Fibroblast of skin of right quadriceps (primary cell): ENCODE data around the gene DCC.
A peak's percentile ranks its signal among the peaks of the same experiment; 100 is the strongest.

Experiments used
- DNase-seq: peaks from one replicate; pipeline ENCODE4 v3.0.0-alpha.2; 2013

The DCC gene

DNA sequence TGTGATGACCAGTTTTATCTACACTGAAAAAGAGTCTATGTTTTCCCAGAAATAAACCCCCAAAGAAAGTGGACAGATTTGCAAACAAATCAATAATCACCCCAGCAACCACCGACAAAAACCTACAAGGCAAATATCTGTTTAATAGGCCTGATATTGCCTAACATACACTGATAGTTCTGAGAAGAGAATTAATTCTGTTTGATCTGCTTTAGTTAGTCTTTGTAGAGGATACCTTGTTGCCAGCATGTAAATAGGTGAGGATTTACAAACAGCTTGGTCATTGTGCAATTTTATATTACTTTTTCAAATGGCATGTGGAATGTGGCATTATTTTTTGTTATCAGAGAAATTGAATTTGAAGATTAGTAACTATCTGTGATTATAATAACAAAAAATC is 86.5 kb downstream of the DCC start:
- DNase-seq, result no peak

DNA sequence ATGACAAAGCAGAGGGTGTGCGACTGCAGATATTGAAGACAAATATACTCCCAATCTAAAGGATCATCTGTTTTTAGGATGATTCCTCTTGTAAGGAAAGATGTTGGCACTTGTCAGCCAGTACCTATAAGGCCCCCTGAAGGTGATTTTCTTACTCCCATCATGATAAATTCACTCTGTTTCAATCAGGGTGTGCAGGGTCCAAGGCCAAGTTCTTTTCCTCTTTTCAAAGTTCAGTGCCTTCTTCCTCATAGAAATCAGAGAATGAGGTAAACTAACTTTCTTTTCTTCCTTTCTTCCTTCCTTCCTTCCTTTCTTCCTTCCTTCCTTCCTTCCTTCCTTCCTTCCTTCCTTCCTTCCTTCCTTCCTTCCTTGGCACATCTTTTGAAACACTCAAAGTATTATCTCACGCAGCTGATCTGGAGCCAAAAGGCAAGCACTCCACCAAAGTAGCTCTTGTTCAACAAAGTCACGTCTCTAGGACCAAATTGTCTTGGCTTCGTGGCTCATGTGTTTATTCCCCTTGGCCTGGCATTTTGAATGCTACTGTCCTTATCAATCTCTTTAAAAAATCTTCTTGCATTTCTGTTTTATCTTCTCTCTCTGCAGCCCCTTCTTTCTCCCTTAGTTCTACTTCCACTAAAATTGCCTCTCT is 87.7 kb downstream of the DCC start:
- DNase-seq, result no peak

DNA sequence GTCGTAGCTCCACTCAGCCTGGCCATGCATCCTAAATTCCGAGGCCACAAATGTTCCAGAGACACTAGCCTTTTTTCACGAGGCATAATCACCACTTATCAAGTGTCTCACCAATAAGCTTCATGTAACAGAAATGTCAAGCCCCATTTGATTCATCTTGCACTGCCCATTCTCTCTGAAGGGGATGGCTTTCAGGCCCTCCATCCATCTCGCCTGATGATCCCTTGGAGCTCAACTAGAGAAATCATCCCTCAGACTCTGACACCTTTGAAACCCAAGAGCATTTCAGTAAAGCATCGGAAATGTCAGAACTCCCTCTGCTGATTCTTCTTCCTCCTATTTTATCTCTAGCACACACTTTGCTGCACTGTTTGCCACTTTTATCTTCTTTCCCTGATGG is 91.7 kb downstream of the DCC start:
- no peak for DNase-seq

DNA sequence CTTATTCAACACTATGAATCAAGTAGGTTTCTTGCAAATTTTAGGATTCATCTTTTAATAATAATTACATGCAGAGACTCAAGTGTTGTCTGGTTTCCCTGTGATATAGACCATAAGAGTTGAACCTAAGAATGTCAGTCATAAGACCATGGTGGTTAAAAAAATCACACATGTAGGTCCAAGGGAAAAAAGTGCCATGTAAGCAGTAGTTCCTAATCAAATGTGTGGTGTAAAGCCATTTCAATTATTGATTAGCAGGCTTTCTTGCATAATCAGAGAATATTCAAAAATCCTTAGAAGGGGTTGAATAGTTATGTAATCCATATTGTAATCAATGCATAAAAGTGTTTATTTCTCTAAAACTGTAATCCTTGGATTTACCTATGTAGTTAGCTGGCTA is 93.8 kb downstream of the DCC start:
- DNase-seq, result no peak

DNA sequence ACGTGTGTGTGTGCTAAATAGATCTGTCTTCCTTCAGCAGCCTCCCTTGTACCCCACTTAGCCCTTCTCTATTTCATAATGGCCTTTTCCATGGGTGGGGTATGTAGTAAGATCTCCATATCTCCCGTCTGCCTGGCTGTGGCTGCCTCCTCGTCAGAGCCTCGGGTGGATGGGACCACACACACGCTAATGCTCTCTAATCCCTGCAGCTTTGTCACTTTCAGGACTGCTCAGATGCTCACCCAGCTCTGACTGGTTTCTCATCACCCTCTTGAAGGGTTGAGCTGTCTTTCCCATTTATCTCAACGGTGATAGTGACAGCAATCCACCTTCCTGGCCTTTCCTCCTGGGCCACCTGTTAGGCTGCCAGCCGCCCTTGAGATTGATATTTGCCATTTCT is 95.3 kb downstream of the DCC start:
- no peak for DNase-seq

DNA sequence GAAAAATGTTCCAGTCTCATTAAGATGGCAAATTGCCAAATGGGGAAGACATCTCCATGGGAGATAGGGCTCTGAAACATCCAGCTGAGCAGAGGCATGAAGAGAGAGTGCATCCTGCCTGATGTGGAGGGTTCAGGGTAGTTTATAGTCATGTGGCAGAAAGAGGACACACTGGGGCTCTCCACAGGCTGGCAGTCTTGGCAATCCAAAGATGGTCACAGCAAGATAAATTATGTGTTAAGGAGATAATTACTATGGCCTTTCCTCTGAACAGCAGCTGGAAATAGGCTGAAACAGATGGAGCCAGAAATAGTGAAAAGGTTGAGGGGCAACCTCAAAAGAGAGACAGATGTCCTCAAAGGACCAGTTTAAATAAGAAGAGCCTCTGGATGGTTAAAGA is 97.2 kb downstream of the DCC start:
- DNase-seq, result no peak

DNA sequence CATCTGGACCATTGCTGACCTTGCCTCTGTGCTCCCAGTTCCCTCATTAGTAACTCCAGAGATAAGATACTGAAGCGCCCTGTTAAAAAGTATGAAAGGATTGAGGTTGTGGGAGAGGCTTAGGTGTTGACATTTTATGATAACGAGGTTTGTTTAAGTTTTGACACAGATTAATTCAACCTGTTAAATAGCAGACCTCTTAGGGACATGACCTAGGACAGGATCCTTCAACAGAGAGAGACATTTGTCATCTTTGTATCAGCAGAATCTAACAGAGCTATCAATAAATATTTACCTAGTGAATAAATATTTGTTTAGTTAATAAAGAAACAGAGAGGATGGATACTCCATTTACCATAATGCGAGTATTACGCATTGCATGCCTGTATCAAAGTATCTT is 99.5 kb downstream of the DCC start:
- DNase-seq, result no peak

DNA sequence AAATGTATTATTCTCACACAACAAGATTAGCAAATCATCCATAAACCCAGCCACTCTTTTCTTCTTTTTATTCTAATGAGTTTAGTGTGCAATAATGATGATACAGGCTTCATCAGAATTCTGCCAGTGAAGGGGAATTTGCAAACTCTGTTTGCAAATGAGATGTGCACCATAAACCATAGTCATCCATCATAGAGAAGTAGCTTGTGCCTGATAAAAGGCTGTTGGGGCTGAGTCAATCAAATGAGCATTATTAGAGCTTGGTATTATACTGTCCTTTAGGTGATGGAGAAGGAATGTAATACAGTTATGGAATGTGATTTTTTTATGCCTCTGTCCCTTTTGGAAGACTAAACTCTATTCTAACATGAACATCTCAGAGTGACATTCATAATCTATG is 101.8 kb downstream of the DCC start:
- no peak for DNase-seq

DNA sequence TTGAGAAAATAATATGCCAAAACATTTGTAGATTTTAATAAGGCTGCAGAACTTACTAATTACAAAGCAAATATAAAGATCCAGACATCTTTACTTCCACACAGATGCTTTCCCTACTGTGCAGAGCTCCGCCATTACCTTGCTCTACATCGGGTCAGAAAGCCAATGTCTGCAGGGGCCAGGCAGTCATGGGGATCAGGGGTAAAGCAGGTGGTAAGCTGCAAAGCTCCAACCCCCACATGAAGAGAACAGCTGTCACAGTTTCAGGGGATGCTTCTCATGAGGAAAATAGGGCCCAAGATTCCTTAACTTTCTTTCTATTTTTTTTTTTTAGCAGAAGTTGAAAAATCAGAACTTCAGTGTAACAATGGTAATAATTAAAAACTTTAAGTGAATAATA is 102.7 kb downstream of the DCC start:
- no peak for DNase-seq

DNA sequence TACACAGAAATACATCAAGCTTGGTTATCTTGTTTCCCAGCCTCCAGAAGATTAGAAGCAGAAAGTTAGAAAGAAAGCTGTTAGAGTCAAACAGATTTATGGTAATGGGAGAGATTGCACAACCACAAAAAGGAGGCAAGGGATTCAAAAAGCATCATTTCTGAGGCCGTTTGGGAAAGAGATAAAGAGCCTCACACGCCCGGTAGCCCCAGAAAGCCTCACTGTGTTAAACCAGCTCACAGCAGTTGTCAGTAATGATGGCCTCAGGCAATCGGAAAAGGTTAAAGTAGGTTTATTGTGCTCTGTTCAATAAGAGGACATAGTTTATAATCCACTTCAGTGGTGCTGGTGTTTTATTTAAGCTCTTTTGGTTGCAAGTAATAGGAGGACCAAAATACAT is 111.3 kb downstream of the DCC start:
- no peak for DNase-seq

DNA sequence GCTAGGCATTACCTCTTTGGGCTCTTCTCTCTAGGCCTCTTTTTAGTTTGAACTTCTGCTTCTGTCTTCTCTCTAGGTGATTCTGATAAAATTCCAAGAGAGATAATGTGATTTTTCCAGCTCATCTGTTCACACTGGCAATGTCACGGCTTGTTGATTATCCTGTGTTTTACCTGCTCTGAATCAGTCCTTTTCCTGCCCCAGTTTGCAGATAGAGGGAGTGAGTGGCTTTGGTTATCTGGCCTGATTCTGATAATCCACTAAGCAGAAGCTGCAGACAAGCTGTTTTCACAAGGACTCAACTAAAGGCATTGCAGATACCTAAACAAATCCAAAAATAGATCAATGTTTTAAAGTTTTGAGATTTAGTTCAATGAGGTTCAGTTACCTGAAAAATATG is 111.9 kb downstream of the DCC start:
- DNase-seq, result no peak

DNA sequence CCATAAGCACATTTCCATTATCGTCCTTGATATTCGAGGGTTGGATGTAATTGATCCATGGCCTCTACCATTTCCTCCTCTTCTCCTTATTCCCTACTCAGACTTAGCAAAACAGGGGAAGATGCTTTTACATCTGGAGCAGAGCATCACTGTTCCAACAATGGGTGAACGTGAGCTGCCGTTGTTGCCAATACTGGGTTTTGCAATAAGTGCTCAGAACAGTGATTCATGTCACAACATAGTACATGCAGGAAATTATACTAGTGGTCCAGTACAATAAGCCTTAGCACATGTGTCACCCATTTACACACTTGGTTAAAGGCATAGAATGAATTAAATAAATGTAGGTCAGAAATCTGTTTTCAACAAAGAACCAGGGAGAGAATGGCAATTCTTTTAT is 112.4 kb downstream of the DCC start:
- no peak for DNase-seq

DNA sequence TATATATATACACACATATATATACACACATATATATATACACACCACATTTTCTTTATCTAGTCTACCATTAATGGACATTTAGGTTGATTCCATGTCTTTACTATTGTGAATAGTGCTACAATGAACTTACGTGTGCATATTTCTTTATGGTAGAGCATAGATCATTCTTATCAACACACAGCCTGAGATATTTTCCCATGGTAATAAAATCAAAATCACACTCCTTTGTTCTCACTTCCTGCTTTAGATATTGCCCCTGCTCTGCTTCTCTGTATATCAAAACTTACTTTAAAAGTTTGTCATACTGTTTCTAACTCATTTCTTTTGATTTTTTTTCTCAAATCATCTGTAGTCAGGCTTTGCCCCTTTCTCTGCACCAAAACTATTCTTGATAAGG is 119.9 kb downstream of the DCC start:
- no peak for DNase-seq

DNA sequence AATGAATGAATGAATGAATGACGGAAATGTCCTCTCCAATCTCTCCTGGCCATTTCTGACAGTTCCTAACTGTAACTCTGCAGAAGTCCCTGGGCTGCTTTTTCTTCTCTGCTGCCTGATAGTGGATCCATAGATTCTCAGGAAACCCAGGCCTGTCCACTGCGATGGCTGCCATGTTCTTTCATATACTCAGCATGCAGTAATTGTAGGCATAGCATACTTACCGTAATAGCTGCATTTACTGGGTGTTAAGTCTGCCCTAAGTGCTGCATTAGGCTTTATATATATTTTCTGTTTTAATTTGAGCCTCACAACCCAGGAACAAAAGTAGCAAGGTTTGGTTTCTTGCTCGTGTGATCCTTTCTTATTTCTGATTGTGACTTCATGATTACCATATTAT is 122.9 kb downstream of the DCC start:
- DNase-seq, result no peak

DNA sequence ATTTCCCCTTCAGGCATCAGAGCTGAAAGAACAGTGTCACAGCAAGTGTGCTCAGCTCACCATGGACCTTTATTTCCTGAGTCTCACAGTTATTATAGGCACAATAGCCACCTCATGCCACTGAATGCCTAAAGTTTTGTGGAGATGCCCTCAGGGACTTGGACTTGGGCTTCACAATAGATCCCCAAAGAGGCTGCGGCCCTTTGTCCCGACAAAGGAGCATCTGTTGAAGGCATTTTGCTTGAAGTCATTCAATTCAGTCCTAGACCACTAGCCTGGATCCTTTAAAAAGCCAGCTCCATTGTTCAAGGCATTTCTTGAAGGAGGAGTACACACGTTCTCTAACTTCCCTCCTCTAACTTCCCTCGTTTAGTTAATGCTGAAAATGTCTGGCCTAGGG is 125.4 kb downstream of the DCC start:
- DNase-seq, result no peak

DNA sequence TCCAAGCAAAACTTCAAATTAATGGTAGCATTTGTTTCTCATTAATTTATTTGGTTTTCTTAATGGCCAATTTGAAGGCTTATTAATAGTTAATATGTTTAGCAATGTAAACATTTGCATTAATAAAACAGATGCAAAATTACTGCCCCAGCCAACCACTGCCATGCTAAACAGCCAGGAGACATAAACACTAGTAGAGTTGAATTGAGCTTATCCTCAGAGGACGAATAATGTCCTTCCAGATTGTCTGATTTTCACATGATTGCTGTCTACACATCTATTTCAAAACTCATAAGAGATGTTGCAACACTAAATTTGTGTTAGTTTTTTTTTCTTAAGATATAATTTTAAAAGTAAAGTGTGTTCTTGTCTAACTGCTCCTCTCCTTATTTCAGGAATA is 128.5 kb downstream of the DCC start:
- DNase-seq, result no peak

DNA sequence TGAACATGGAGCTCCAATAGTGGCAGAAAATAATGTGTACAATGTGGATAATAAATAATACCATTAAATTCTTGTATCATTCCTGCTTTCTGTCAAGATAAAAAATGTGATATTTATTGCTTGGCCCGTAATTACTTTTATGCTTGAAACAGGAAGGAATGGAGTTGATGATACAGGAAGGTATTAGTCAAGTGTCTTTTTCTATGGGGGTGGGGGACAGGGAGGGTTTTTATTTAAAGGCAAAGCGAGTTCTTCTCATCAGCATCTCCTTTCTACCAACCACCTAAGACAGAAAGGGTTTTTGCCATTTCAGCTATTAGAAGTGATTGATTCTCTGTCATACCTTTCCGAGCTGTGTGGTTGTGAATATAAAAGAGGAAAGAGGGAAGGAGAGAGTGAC is 135.3 kb downstream of the DCC start:
- DNase-seq, result no peak

DNA sequence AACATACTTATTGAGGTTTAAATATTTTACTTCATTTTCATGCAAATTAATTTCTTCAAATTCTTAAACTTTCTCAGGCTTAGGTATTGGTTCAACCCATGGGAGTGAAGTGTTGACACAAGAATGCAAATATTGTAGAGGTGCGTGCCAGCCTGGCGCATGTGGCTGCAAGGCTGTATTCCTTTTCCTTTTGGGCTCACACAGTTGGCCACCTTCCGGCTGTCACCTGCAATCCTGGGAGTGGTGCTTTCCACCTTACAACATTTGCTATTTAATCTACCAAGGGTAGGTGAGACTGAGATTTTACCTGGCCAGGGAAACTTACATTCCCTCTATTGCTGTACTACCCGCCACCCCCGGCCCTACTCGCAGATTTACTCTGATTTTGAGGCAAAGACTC is 141.1 kb downstream of the DCC start:
- no peak for DNase-seq

DNA sequence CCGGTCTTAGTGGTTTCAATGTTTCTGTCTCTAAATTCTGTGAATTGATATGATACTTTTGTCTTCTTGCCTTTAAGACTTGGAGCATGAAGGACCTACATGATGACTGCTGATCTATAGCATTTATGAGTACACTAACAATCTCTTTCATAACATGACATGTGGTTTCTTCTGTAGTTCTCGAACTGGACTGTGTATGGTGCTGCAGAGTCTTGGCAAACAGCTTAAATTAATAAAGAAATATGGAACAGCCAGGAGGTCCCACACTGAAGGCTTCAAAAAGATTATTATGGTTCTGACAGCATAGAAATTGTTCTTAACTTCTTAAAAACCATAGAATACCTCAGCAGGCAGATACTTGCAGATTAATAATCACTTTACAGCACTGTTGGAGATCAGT is 145.0 kb downstream of the DCC start:
- no peak for DNase-seq

DNA sequence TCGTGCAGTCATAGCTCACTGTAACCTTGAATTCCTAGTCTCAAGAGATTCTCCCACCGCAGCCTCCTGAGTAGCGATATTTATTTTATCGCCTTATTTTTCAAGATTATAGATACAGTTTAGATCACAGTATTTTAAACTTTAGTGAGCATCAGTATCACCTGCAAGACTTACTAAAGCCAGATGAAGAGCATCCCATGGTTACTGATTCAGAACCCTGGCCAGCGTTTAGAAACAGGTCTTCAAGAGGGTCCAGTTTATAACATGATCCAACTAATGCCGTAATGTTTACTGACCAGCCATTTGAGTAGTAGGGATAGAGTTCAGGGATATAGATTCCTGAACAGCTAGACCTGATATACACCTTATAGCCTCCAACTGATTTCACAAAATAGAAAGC is 146.1 kb downstream of the DCC start:
- no peak for DNase-seq

DNA sequence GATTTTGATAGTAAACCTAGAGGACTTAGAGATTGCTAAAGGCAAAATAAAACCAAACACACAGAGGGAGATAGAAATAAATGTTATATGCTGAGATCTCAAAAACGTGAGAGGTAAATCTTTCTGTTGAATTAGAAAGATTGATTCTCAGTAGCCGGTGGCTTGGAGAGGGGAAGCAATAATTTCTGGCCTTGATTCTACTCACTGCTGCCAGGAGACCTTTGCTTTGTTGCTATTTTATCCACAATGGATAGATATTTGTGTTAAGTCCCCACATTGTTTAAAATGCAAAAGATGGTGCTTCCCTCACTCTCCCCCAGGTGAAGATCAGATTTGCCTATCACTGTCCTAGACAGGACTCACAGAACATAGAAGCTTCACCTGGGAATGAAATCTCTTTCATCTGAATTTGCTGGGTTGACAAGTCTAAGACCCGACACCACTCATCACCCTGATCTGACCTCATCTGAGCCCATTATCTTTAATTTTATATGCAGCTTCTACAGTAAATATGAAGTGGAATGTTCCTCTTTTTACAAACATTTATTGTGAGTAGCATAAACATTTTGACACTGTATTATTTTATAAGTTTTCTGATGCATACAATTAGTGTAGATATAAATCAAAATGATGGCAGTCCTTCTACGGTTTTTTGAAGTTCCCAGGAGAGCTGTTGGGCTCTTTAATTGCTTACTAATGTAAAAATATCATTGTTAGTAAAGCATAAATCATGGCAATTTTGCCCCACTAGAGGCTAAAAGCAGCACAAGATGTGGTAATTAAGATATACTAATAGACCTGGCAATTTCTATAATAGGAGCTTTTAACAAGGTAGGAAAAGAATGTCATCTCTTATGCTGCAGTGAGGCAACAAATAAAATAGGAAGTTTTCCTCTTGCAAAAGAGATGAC is 149.7 kb downstream of the DCC start:
- DNase-seq, result no peak

DNA sequence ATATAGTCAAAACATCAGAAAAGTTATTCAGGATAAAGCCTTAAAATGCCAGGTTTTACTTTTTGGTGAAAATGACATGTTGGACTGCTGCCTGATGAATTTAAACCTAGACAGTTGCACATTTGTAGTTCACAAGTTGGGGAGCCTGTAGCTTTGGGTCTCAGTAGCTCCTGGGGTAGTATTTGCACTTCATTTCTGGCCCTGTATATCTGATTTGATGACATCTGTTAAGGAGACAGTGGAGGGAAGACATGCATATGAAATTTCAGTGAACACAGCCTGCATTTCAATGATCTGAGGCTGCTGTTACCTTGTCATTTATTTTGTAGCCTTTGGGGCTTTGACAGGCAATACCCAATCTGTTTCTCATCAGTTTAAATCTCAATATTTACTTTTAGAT is 156.4 kb downstream of the DCC start:
- no peak for DNase-seq

DNA sequence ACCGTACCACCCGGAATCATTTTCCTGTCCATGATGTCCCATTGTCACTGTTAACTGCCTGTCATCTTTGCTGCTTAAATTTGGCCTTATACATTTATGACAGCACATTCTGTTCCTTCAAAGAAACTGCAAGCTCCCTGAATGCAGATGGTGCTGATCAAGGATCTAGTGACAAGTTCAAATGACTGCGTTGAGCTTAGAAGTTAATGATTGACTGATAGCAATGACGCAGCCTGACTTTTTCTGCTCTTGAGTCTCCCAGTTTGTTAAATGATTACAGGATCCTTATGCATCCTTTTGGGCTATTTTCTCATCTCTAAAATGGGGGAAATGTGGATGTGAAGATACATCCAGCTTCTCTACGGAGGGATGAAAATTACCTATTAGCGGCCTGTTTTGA is 159.0 kb downstream of the DCC start:
- no peak for DNase-seq

DNA sequence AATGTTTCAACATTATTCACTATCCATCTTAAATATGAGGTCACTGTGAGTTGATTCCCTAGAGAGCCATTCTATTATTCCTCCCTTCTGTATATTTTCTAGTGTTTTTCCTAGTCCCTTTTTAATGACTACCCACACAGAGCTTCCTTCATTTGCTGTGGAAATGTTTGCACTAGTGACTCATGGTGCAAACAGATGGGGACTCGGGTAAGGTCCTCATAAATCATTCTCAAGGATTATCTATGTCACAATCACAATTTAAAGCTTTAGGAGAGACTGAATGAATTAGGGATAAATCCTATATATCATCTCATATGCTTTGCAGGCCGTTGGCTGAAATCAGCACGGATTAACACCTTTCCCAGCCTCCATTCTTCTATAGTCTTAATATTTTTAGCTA is 159.6 kb downstream of the DCC start:
- DNase-seq, result peak; percentile 60

DNA sequence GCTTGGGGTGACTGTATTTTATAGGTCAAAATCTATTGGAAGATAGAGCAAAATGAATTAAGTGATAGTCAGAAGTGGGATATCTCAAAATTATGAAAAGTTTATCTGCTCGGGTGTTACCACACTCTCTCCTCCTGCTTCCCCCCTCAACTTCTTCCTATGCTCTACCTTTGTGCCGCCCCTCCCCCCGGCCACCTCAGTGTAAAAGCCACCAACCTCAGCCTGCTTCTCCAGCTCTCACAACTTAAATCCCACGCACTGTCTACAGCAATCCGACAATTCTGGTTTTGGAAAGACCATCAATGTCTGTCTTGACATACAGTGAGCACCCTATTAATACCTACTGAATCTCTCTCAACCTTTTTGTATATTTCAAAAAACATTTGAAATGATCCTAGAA is 164.6 kb downstream of the DCC start:
- no peak for DNase-seq
